Caco-2 (cell line): Measurements from ENCODE around the gene LONRF3. TPM values are rescaled to one million over a fixed set of nuclear protein-coding genes. Genes with fewer than 3 reads are reported as not detected.
A peak's percentile ranks its signal among the peaks of the same experiment; 100 is the strongest.
"Not testable (repeated sequence)": the region's sequence is repeated elsewhere in the genome, so short reads cannot be mapped to it uniquely, and the experiment has no call there.

Experiments
- BruUV-seq: library from RNA; stranded (reverse); fragments of 400-500 nt; replicated peaks from 2 replicates; lab custom pipeline; 2021; lab: Mats Ljungman, UMichigan
- CTCF ChIA-PET: fragments of 300-600 bp; sonication (Branson Sonifier 250); formaldehyde crosslinking; loops from one replicate; lab custom pipeline; 2022; ENCODE audit warnings: antibody characterized with exemption; lab: Charles Lee
- POLR2A ChIA-PET: fragments of 300-600 bp; sonication (Branson Sonifier 250); formaldehyde crosslinking; loops from one replicate; lab custom pipeline; 2022; ENCODE audit warnings: antibody characterized with exemption; lab: Charles Lee
- DNase-seq, 2 experiments: peaks; one replicate each; pipeline versions ENCODE4 v3.0.0 to v3.0.0-alpha.2; 2020 to 2022
- H3K27me3 ChIP-seq: replicated peaks from 2 replicates; pipeline ENCODE4 v1.6.0; 2011; ENCODE audit warnings: low read length; ENCODE audit not compliant: control insufficient read depth, insufficient read depth
- H3K36me3 ChIP-seq: 2 replicates; pipeline ENCODE4 v1.5.1; 2011; ENCODE audit warnings: low read length; ENCODE audit not compliant: control insufficient read depth, insufficient read depth
- H3K4me1 ChIP-seq: fragments of 250-450 bp; sonication (Bioruptor Pico); 2 replicates; pipeline ENCODE4 v1.5.1; 2020; ENCODE audit warnings: mild to moderate bottlenecking
- H3K4me3 ChIP-seq: 2 replicates; pipeline ENCODE4 v1.5.1; 2011; ENCODE audit warnings: low read depth, mild to moderate bottlenecking, control low read depth, low read length
- H3K9me3 ChIP-seq: fragments of 250-450 bp; sonication (Bioruptor Pico); 2 replicates; pipeline ENCODE4 v1.5.1; 2020; ENCODE audit warnings: mild to moderate bottlenecking, moderate library complexity
- H3K27ac Mint-ChIP-seq: one replicate; pipeline ENCODE4 v1.8.0; 2022; ENCODE audit warnings: mixed read lengths; ENCODE audit not compliant: unreplicated experiment
- H3K27me3 Mint-ChIP-seq: one replicate; pipeline ENCODE4 v1.8.0; 2022; ENCODE audit warnings: mixed read lengths; ENCODE audit not compliant: insufficient read depth, unreplicated experiment
- H3K36me3 Mint-ChIP-seq: one replicate; pipeline ENCODE4 v1.8.0; 2022; ENCODE audit warnings: mild to moderate bottlenecking, mixed read lengths; ENCODE audit not compliant: insufficient read depth, unreplicated experiment
- H3K4me1 Mint-ChIP-seq: one replicate; pipeline ENCODE4 v1.8.0; 2022; ENCODE audit warnings: low read depth, mixed read lengths; ENCODE audit not compliant: unreplicated experiment
- H3K4me3 Mint-ChIP-seq: one replicate; pipeline ENCODE4 v1.8.0; 2022; ENCODE audit warnings: mild to moderate bottlenecking, moderate library complexity, mixed read lengths; ENCODE audit not compliant: unreplicated experiment
- H3K9me3 Mint-ChIP-seq: one replicate; pipeline ENCODE4 v1.8.0; 2022; ENCODE audit warnings: mixed read lengths; ENCODE audit not compliant: unreplicated experiment
- CTCF ChIP-seq, 2 experiments: fragments of 200-600 bp in 1 of 2; IDR thresholded peaks; 1 replicate in 1 of 2; 2 replicates in 1 of 2; pipeline versions ENCODE4 v1.5.1 to v1.8.0; 2011 to 2022; ENCODE audit warnings: antibody characterized with exemption in 1 of 2, control low read depth in 1 of 2, inconsistent platforms in 1 of 2, low read depth in 1 of 2, low read length in 1 of 2, mild to moderate bottlenecking in 1 of 2, moderate library complexity in 1 of 2; ENCODE audit not compliant: insufficient read depth in 1 of 2, severe bottlenecking in 1 of 2, unreplicated experiment in 1 of 2
- intact Hi-C: fragments of 100-400 bp; cut with micrococcal nuclease; formaldehyde crosslinking; loops from one replicate; pipeline ENCODE4 v1.10.0; 2022; ENCODE audit not compliant: unreplicated experiment
- total RNA-seq: library from RNA; stranded (reverse); gene quantifications from 2 replicates; pipeline ENCODE4 v1.2.3, GENCODE V29; 2022

Gene LONRF3
- total RNA-seq, 1 experiment from 2014 or later, result 0.84 TPM

- H3K4me3 ChIP-seq, result no peak overlapping the region
- no peaks in the 10 kb centered on the region for H3K36me3 Mint-ChIP-seq
- no peak for DNase-seq
- no TSS peak for BruUV-seq
- no peaks in the 10 kb centered on the region for H3K9me3 ChIP-seq
- CTCF ChIA-PET, result no interaction called here
- POLR2A ChIA-PET, result no interaction called here
- no peaks in the 10 kb centered on the region for H3K27me3 ChIP-seq
- H3K36me3 ChIP-seq, result no peaks in the 10 kb centered on the region
- H3K27ac Mint-ChIP-seq, result no peak overlapping the region
- H3K27me3 Mint-ChIP-seq, result no peaks in the 10 kb centered on the region
- no peaks in the 10 kb centered on the region for H3K9me3 Mint-ChIP-seq
- TF ChIP-seq CTCF (IDR thresholded peaks at IDR 0.05; ENCODE audit: insufficient read depth in 1 of 2, low read depth in 1 of 2, low read length in 1 of 2, severe bottlenecking in 1 of 2, unreplicated experiment in 1 of 2), result no peak
- no peak overlapping the region for H3K4me3 Mint-ChIP-seq
- no peaks in the 10 kb centered on the region for H3K4me1 Mint-ChIP-seq
- intact Hi-C loops, result no loop called here
- 0 out of 2 replicates have a peak, but pooled peaks cover 4% of the 10 kb centered on the region for H3K4me1 ChIP-seq
Observed at GRCh38 chrX:118988911-118989310, 14.5 kb downstream of the LONRF3 start.

- intact Hi-C loops, result no loop called here
- Histone ChIP-seq H3K27me3 (no peaks in the 10 kb centered on the region), H3K4me3 (no peak overlapping the region), H3K36me3 (no peaks in the 10 kb centered on the region), H3K4me1 (0 out of 2 replicates have a peak, but pooled peaks cover 4% of the 10 kb centered on the region), H3K9me3 (no peaks in the 10 kb centered on the region)
- ChIA-PET CTCF (no interaction called here), POLR2A (no interaction called here)
- no peak for TF ChIP-seq CTCF (IDR thresholded peaks at IDR 0.05; ENCODE audit: insufficient read depth in 1 of 2, low read depth in 1 of 2, low read length in 1 of 2, severe bottlenecking in 1 of 2, unreplicated experiment in 1 of 2)
- H3K27ac Mint-ChIP-seq, result no peak overlapping the region
- no peaks in the 10 kb centered on the region for H3K4me1 Mint-ChIP-seq
- no peaks in the 10 kb centered on the region for H3K27me3 Mint-ChIP-seq
- no peaks in the 10 kb centered on the region for H3K36me3 Mint-ChIP-seq
- DNase-seq, result no peak
- H3K4me3 Mint-ChIP-seq, result no peak overlapping the region
- BruUV-seq, result no TSS peak
- no peaks in the 10 kb centered on the region for H3K9me3 Mint-ChIP-seq
Observed at GRCh38 chrX:118989886-118990285, 15.5 kb downstream of the LONRF3 start.

- ChIA-PET CTCF (no interaction called here), POLR2A (no interaction called here)
- no peaks in the 10 kb centered on the region for H3K27me3 Mint-ChIP-seq
- no peak for TF ChIP-seq CTCF (IDR thresholded peaks at IDR 0.05; ENCODE audit: insufficient read depth in 1 of 2, low read depth in 1 of 2, low read length in 1 of 2, severe bottlenecking in 1 of 2, unreplicated experiment in 1 of 2)
- intact Hi-C loops, result no loop called here
- no peak overlapping the region for H3K27ac Mint-ChIP-seq
- H3K9me3 Mint-ChIP-seq, result no peaks in the 10 kb centered on the region
- Histone ChIP-seq H3K4me3 (no peak overlapping the region), H3K27me3 (no peaks in the 10 kb centered on the region), H3K4me1 (0 out of 2 replicates have a peak, but pooled peaks cover 4% of the 10 kb centered on the region), H3K36me3 (no peaks in the 10 kb centered on the region), H3K9me3 (no peaks in the 10 kb centered on the region)
- H3K4me1 Mint-ChIP-seq, result no peaks in the 10 kb centered on the region
- BruUV-seq, result no TSS peak
- DNase-seq, result no peak
- no peaks in the 10 kb centered on the region for H3K36me3 Mint-ChIP-seq
- no peak overlapping the region for H3K4me3 Mint-ChIP-seq
Observed at GRCh38 chrX:118990512-118991227, 16.3 kb downstream of the LONRF3 start.

- POLR2A ChIA-PET, H3K27me3 Mint-ChIP-seq, H3K9me3 Mint-ChIP-seq, H3K4me1 ChIP-seq, intact Hi-C loops, H3K36me3 ChIP-seq, H3K27ac Mint-ChIP-seq, H3K9me3 ChIP-seq, H3K4me3 ChIP-seq, H3K4me3 Mint-ChIP-seq, H3K27me3 ChIP-seq, H3K4me1 Mint-ChIP-seq, BruUV-seq, H3K36me3 Mint-ChIP-seq: not testable (repeated sequence)
- CTCF ChIA-PET, result interaction anchor here (0.6 kb wide), 1 partner anchor 157 kb away, joined by 3 read pairs; no protein-coding TSS in a partner anchor
- DNase-seq, result peak in 1 of 2 experiments; percentile 31
Observed at GRCh38 chrX:118992441-118993121, 18.2 kb downstream of the LONRF3 start.
